Anterior cingulate cortex (tissue), 58 donors: ENCODE measurements around the gene SIAH3.

Experiments used
- DNase-seq, 58 donors: peaks; one replicate each; lab custom pipeline; 2025; lab: John Stamatoyannopoulos, UW

SIAH3 gene

GRCh38 chr13:45750566-45750965 is 101.0 kb downstream of the SIAH3 start:
- no peak for DNase-seq

- no peak for DNase-seq
Observed at GRCh38 chr13:45748941-45749759, 102.4 kb downstream of the SIAH3 start.

GRCh38 chr13:45747071-45747470 is 104.5 kb downstream of the SIAH3 start:
- peak in 3 of 58 donors; percentile 1 to 22 (median 12) for DNase-seq

- no peak for DNase-seq
Observed at GRCh38 chr13:45744979-45745378, 106.6 kb downstream of the SIAH3 start.

GRCh38 chr13:45742985-45743384 is 108.6 kb downstream of the SIAH3 start:
- no peak for DNase-seq

- DNase-seq, result no peak
Observed at GRCh38 chr13:45737571-45738017, 114.0 kb downstream of the SIAH3 start.

GRCh38 chr13:45733361-45733760 is 118.2 kb downstream of the SIAH3 start:
- DNase-seq, result peak in 3 of 58 donors; percentile 6 to 14 (median 6)

GRCh38 chr13:45732916-45733315 is 118.6 kb downstream of the SIAH3 start:
- DNase-seq, result no peak

GRCh38 chr13:45731455-45731854 is 120.1 kb downstream of the SIAH3 start:
- no peak for DNase-seq

- no peak for DNase-seq
Observed at GRCh38 chr13:45728759-45729158, 122.8 kb downstream of the SIAH3 start.
